Bronchial epithelial cell (primary cell): ENCODE data around the gene PRKAR2A. TPM values are rescaled to one million over a fixed set of nuclear protein-coding genes. Genes with fewer than 3 reads are reported as not detected.

Source experiments
- DNase-seq: peaks from one replicate; pipeline ENCODE4 v3.0.0-alpha.2; 2010; ENCODE audit warnings: low read depth
- FAIRE-seq: peaks from 2 replicates; lab custom pipeline; 2011; peaks lifted over from hg19 to GRCh38; lab: Jason Lieb, UNC
- H3K27me3 ChIP-seq: 2 replicates; pipeline ENCODE4 v1.5.1; 2011; ENCODE audit warnings: low read length; ENCODE audit not compliant: control insufficient read depth, insufficient read depth
- H3K36me3 ChIP-seq: 2 replicates; pipeline ENCODE4 v1.5.1; 2011; ENCODE audit warnings: low read length; ENCODE audit not compliant: control insufficient read depth, insufficient read depth
- H3K4me3 ChIP-seq: 2 replicates; pipeline ENCODE4 v1.5.1; 2011; ENCODE audit warnings: mild to moderate bottlenecking, low read depth, low read length, control low read depth
- CTCF ChIP-seq: IDR thresholded peaks from 2 replicates; pipeline ENCODE4 v1.5.1; 2011; ENCODE audit warnings: mild to moderate bottlenecking, moderate library complexity, low read length, control low read depth, inconsistent platforms; ENCODE audit not compliant: insufficient read depth, severe bottlenecking
- total RNA-seq: library from RNA; depleted of rRNA; stranded (reverse); fragments of >200 nt; gene quantifications from 2 replicates; pipeline ENCODE4 v1.2.1, GENCODE V29; 2014

PRKAR2A gene
- total RNA-seq, 1 donor from 2014 or later: 28.7 TPM

GRCh38 chr3:48859206-48859605 lies 11.5 kb upstream of the PRKAR2A start:
- no peak overlapping the region for H3K4me3 ChIP-seq
- no peak for DNase-seq
- no peaks in the 10 kb centered on the region for H3K27me3 ChIP-seq
- no peak for TF ChIP-seq CTCF
- H3K36me3 ChIP-seq: no peaks in the 10 kb centered on the region
- peak; percentile 55 for FAIRE-seq

GRCh38 chr3:48858709-48859108 lies 11.0 kb upstream of the PRKAR2A start:
- Histone ChIP-seq H3K4me3 (no peak overlapping the region), H3K27me3 (no peaks in the 10 kb centered on the region), H3K36me3 (no peaks in the 10 kb centered on the region)
- FAIRE-seq (peak; percentile 93), DNase-seq (no peak)
- TF ChIP-seq CTCF: no peak

GRCh38 chr3:48857641-48858040 lies 10.0 kb upstream of the PRKAR2A start:
- no peak for FAIRE-seq
- Histone ChIP-seq H3K36me3 (no peaks in the 10 kb centered on the region), H3K4me3 (no peak overlapping the region), H3K27me3 (no peaks in the 10 kb centered on the region)
- no peak for DNase-seq
- TF ChIP-seq CTCF: no peak

GRCh38 chr3:48856469-48856868 lies 8.8 kb upstream of the PRKAR2A start:
- no peaks in the 10 kb centered on the region for H3K27me3 ChIP-seq
- no peak overlapping the region for H3K4me3 ChIP-seq
- no peak for DNase-seq
- no peaks in the 10 kb centered on the region for H3K36me3 ChIP-seq
- FAIRE-seq: peak; percentile 28
- TF ChIP-seq CTCF: no peak

- no peak for TF ChIP-seq CTCF
- H3K27me3 ChIP-seq: no peaks in the 10 kb centered on the region
- H3K4me3 ChIP-seq: no peak overlapping the region
- FAIRE-seq: no peak
- DNase-seq: no peak
- no peaks in the 10 kb centered on the region for H3K36me3 ChIP-seq
Observed at GRCh38 chr3:48855681-48856447, 8.2 kb upstream of the PRKAR2A start.

- H3K4me3 ChIP-seq: no peak overlapping the region
- DNase-seq (no peak), FAIRE-seq (no peak)
- no peak for TF ChIP-seq CTCF
- H3K27me3 ChIP-seq: no peaks in the 10 kb centered on the region
- H3K36me3 ChIP-seq: no peaks in the 10 kb centered on the region
Observed at GRCh38 chr3:48852151-48852550, 4.5 kb upstream of the PRKAR2A start.
